GM12878 (cell line): Measurements from ENCODE around the gene IL4I1. TPM values are rescaled to one million over a fixed set of nuclear protein-coding genes. Genes with fewer than 3 reads are reported as not detected.

Experiments
- E4F1 ChIP-seq: fragments of 450-650 bp; IDR thresholded peaks from 2 replicates; pipeline ENCODE4 v1.6.1; 2018; ENCODE audit warnings: borderline replicate concordance, mild to moderate bottlenecking; ENCODE audit not compliant: partially characterized antibody
- ESRRA ChIP-seq: IDR thresholded peaks from 2 replicates; pipeline ENCODE4 v1.6.1; 2012; ENCODE audit warnings: mild to moderate bottlenecking, low read length, improper control_type of control experiment
- HCFC1 ChIP-seq: fragments of 150-350 bp; IDR thresholded peaks from 2 replicates; pipeline ENCODE4 v1.6.1; 2014; ENCODE audit warnings: low read length
- IKZF2 ChIP-seq, 2 experiments: fragments of 450-650 bp; IDR thresholded peaks; 2 replicates each; pipeline ENCODE4 v1.6.1; 2017; ENCODE audit warnings: mild to moderate bottlenecking in 2 of 2, moderate library complexity in 2 of 2
- IRF3 ChIP-seq: fragments of 450-650 bp; IDR thresholded peaks from 2 replicates; pipeline ENCODE4 v1.6.1; 2014; ENCODE audit warnings: mild to moderate bottlenecking
- MEF2B ChIP-seq: fragments of 450-650 bp; IDR thresholded peaks from 2 replicates; pipeline ENCODE4 v1.6.1; 2018; ENCODE audit warnings: mild to moderate bottlenecking, moderate library complexity; ENCODE audit not compliant: partially characterized antibody, poor library complexity, severe bottlenecking
- MYC ChIP-seq: IDR thresholded peaks from 2 replicates; pipeline ENCODE4 v1.6.1; 2011; ENCODE audit warnings: mild to moderate bottlenecking, low read length, moderate library complexity, inconsistent platforms; ENCODE audit not compliant: insufficient read depth, insufficient replicate concordance, insufficient read length, severe bottlenecking
- NR2C1 ChIP-seq: fragments of 450-650 bp; IDR thresholded peaks from 2 replicates; pipeline ENCODE4 v1.6.1; 2017; ENCODE audit warnings: antibody characterized with exemption, mild to moderate bottlenecking, moderate library complexity
- POLR2A ChIP-seq: IDR thresholded peaks from 2 replicates; pipeline ENCODE4 v1.6.1; 2011; ENCODE audit warnings: low read depth, mild to moderate bottlenecking, low read length
- SMAD1 ChIP-seq: fragments of 450-650 bp; IDR thresholded peaks from 2 replicates; pipeline ENCODE4 v1.6.1; 2018; ENCODE audit warnings: mild to moderate bottlenecking, low read depth; ENCODE audit not compliant: partially characterized antibody
- SMC3 ChIP-seq: IDR thresholded peaks from 2 replicates; pipeline ENCODE4 v1.6.1; 2011; ENCODE audit warnings: low read length, improper control_type of control experiment, borderline replicate concordance
- TAF1 ChIP-seq: IDR thresholded peaks from 2 replicates; pipeline ENCODE4 v1.6.1; 2011; ENCODE audit warnings: mild to moderate bottlenecking, low read depth, low read length, borderline replicate concordance
- YY1 ChIP-seq: IDR thresholded peaks from 2 replicates; pipeline ENCODE4 v1.6.1; 2011; ENCODE audit warnings: low read depth, mild to moderate bottlenecking, low read length
- ZNF207 ChIP-seq: fragments of 450-650 bp; IDR thresholded peaks from 2 replicates; pipeline ENCODE4 v1.6.1; 2014; ENCODE audit warnings: antibody characterized with exemption, mild to moderate bottlenecking, borderline replicate concordance
- polyA plus RNA-seq, 11 experiments: library from polyadenylated mRNA; depleted of rRNA in 4 of 11; unstranded in 6 of 11; stranded (reverse) in 5 of 11; fragments of >200 nt; fragmentation: Nextera tagmentation in 4 of 11; fragmentation: Illumina TruSeq in 1 of 11; extraction: Ambion mirVana in 4 of 11; extraction: Trizol in 1 of 11; gene quantifications; 1 replicate in 1 of 11; 2 replicates in 10 of 11; pipeline versions ENCODE4 v1.2.1 to v1.2.3, GENCODE V29; 2011 to 2016; ENCODE audit warnings: inconsistent platforms in 2 of 11, missing spikeins in 2 of 11, low read depth in 1 of 11
- total RNA-seq, 4 experiments: library from RNA; depleted of rRNA in 3 of 4; stranded (reverse); fragments of >200 nt in 3 of 4; fragmentation: Illumina TruSeq in 1 of 4; extraction: Trizol in 1 of 4; gene quantifications; 2 replicates each; pipeline versions ENCODE4 v1.2.1 to v1.2.3, GENCODE V29; 2013 to 2021
- TF ChIP-seq, protein P1 (sequence below): fragments of 450-650 bp; IDR thresholded peaks from 2 replicates; pipeline ENCODE4 v1.6.1; 2017; ENCODE audit warnings: borderline replicate concordance
- TF ChIP-seq, protein P2 (sequence below): fragments of 150-350 bp; IDR thresholded peaks from 2 replicates; pipeline ENCODE4 v1.6.1; 2014; ENCODE audit warnings: mild to moderate bottlenecking, low read depth, low read length
- TF ChIP-seq, protein P3 (sequence below): IDR thresholded peaks from 2 replicates; pipeline ENCODE4 v1.6.1; 2012; ENCODE audit warnings: low read depth, low read length, improper control_type of control experiment
- TF ChIP-seq, protein P4 (sequence below): fragments of 450-650 bp; formaldehyde crosslinking; IDR thresholded peaks from 2 replicates; pipeline ENCODE4 v1.5.0; 2022; ENCODE audit warnings: mild to moderate bottlenecking, missing genetic modification characterization

IL4I1 gene
- total and polyA plus RNA-seq, 10 of the 15 experiments (the other 5 are each of a cell fraction or from before 2014, with no cell fraction given): 0.62 to 83.8 (median 42.8) TPM

DNA sequence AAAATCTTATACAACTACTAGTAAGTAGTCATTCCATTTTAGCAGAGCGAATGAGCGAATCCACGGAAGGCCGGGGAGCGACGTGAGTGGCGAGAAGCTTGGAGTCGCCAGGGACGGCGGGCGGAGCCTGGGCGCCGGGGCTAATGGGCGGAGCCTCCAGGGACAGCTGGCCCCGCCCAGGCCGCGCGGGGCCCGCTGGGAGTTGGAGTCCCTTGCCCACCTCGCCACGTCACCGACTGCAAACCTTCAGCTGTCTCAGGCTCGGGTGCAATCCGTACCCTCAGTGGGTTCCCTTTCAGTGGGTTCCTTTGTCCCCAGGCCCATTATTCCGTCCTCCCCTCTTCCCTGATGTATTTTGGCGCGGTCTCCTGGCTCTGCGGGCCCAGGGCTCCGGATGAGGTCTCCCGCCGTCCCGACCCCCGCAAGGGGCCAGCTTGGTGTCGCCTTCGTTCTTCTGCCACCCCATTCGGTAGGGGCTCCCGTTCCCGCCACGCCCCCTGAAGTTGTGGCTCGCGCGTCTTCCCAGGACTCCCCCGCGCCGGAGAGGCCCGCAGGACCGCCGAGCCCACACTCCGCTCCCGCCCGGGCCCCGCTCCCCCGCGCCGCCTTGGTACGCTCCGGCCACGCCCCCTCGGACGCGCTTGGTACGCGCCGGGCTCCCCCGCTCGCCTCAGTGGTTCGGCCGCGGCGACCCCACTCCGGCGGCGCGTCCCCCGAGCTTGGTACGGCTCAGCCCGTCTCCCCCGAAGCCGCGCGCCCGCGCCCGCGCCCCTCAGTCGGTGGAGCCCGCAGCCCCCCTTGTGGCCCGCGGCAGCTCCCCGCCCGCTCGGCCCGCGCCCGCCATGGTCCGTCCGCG, 46.0 kb downstream of the IL4I1 start, which contains the start of gene PTOV1 (continued):
- TF ChIP-seq IRF3: no peak
- peak; percentile 90 for TF ChIP-seq ZNF207
- TF ChIP-seq, protein P1, sequence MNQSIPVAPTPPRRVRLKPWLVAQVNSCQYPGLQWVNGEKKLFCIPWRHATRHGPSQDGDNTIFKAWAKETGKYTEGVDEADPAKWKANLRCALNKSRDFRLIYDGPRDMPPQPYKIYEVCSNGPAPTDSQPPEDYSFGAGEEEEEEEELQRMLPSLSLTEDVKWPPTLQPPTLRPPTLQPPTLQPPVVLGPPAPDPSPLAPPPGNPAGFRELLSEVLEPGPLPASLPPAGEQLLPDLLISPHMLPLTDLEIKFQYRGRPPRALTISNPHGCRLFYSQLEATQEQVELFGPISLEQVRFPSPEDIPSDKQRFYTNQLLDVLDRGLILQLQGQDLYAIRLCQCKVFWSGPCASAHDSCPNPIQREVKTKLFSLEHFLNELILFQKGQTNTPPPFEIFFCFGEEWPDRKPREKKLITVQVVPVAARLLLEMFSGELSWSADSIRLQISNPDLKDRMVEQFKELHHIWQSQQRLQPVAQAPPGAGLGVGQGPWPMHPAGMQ: no peak
- TF ChIP-seq, protein P2, sequence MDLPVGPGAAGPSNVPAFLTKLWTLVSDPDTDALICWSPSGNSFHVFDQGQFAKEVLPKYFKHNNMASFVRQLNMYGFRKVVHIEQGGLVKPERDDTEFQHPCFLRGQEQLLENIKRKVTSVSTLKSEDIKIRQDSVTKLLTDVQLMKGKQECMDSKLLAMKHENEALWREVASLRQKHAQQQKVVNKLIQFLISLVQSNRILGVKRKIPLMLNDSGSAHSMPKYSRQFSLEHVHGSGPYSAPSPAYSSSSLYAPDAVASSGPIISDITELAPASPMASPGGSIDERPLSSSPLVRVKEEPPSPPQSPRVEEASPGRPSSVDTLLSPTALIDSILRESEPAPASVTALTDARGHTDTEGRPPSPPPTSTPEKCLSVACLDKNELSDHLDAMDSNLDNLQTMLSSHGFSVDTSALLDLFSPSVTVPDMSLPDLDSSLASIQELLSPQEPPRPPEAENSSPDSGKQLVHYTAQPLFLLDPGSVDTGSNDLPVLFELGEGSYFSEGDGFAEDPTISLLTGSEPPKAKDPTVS: no peak
- TF ChIP-seq SMC3: no peak
- TF ChIP-seq E4F1: no peak
- no peak for TF ChIP-seq ESRRA
- no peak for TF ChIP-seq MYC
- peak; percentile 85 for TF ChIP-seq HCFC1
- TF ChIP-seq, protein P3, sequence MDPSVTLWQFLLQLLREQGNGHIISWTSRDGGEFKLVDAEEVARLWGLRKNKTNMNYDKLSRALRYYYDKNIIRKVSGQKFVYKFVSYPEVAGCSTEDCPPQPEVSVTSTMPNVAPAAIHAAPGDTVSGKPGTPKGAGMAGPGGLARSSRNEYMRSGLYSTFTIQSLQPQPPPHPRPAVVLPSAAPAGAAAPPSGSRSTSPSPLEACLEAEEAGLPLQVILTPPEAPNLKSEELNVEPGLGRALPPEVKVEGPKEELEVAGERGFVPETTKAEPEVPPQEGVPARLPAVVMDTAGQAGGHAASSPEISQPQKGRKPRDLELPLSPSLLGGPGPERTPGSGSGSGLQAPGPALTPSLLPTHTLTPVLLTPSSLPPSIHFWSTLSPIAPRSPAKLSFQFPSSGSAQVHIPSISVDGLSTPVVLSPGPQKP: no peak
- peak; percentile 23 to 24; a peak in 1 of 4 replicates for TF ChIP-seq IKZF2 (IDR thresholded peaks at IDR 0.05)
- peak; percentile 43 for TF ChIP-seq YY1
- peak; percentile 26; the same call in 1 of the 2 replicates for TF ChIP-seq NR2C1
- TF ChIP-seq TAF1: peak; percentile 39; the same call in 1 of the 2 replicates
- TF ChIP-seq POLR2A: peak; percentile 87
- TF ChIP-seq, protein P4, sequence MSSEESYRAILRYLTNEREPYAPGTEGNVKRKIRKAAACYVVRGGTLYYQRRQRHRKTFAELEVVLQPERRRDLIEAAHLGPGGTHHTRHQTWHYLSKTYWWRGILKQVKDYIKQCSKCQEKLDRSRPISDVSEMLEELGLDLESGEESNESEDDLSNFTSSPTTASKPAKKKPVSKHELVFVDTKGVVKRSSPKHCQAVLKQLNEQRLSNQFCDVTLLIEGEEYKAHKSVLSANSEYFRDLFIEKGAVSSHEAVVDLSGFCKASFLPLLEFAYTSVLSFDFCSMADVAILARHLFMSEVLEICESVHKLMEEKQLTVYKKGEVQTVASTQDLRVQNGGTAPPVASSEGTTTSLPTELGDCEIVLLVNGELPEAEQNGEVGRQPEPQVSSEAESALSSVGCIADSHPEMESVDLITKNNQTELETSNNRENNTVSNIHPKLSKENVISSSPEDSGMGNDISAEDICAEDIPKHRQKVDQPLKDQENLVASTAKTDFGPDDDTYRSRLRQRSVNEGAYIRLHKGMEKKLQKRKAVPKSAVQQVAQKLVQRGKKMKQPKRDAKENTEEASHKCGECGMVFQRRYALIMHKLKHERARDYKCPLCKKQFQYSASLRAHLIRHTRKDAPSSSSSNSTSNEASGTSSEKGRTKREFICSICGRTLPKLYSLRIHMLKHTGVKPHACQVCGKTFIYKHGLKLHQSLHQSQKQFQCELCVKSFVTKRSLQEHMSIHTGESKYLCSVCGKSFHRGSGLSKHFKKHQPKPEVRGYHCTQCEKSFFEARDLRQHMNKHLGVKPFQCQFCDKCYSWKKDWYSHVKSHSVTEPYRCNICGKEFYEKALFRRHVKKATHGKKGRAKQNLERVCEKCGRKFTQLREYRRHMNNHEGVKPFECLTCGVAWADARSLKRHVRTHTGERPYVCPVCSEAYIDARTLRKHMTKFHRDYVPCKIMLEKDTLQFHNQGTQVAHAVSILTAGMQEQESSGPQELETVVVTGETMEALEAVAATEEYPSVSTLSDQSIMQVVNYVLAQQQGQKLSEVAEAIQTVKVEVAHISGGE (CRISPR knock-in tag): no peak
- TF ChIP-seq MEF2B: peak; percentile 20
- TF ChIP-seq SMAD1: peak; percentile 21
